ENCODE measurements around the gene TMEM132D.
"Not testable (repeated sequence)": the region's sequence is repeated elsewhere in the genome, so short reads cannot be mapped to it uniquely, and the experiment has no call there.

The TMEM132D gene

GRCh38 chr12:129903956-129904829 lies at the start of gene TMEM132D:
TSS of gene TMEM132D (minus strand) at chr12:129904025.
- DNase-seq (ENCODE audit: low spot score), result no peak

DNA sequence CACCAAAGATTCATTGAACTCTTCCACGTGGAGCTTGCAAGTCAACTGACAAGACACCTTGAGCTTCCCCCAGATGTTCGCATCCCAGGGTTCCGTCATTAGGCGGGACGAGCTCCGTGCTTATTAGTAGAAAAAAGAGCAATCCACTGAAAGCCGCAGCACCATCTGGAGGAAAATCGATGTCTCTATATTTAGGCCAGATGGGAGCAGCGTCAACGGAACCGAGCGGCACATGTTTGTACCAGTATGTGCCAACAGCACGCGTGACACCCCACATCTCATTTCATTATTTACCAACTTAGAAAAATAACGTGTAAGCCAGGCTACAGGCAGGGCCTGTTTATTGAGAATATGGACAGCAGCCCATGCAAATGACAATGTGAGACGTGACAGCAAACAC lies 45.8 kb upstream of the TMEM132D start:
- DNase-seq (ENCODE audit: low spot score), result no peak

DNA sequence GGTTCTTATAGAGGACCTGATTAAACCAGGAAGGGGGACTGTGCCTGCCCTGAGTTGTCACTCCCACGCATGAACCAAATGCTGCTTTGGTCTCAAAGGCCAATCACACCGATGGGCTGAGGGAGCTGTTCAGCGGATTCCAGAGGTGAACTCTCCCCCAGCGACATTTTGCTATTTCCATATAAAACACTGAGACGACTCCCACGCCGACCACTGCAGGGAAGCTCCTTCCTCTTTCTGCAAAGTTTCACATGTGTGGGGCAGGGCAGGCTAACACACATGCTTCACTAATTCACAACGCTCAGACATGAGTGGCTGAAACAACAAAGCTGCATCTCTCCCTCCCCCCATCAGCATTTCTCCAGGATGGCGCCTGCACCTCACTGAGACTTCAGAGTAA lies 37.8 kb upstream of the TMEM132D start:
- DNase-seq (ENCODE audit: low spot score), result no peak

GRCh38 chr12:129938089-129938488 lies 34.3 kb upstream of the TMEM132D start:
- no peak for DNase-seq (ENCODE audit: low spot score)

- no peak for DNase-seq (ENCODE audit: low spot score)
Measured at GRCh38 chr12:129937426-129937825, 33.6 kb upstream of the TMEM132D start.

GRCh38 chr12:129928643-129929042 lies 24.8 kb upstream of the TMEM132D start:
- no peak for DNase-seq (ENCODE audit: low spot score)

DNA sequence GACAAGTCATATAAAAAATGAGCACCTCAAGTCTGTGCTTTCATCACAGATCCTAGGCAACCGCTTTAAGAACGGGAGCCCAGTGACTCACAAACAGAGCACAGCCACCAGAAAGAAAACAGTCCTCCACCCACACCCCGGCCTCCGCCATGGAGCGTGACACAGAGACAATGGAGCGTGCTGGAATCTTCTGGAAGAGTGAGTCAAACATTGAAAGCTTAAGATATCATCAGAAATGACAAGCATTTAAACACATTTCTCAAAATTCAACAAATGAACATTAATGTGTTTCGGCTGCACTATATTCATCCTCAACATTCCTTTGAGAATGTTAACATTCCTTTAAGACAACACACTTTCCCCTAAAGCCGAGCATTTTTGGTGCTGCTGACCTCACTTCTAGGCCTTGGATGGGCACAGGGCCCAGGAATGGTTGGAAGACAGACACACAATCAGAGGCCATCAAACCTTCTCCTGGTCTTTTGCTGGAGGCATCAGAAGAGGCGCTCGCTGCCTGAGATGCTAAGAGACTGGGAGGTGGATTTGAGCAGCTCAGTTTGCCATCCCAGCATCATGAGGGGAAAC lies 23.6 kb upstream of the TMEM132D start:
- DNase-seq (ENCODE audit: low spot score), result no peak

GRCh38 chr12:129911428-129912049 lies 7.7 kb upstream of the TMEM132D start:
- peak; percentile 19 for DNase-seq (ENCODE audit: low spot score)

GRCh38 chr12:129909051-129910020 lies 5.5 kb upstream of the TMEM132D start:
- DNase-seq (ENCODE audit: low spot score), result no peak

DNA sequence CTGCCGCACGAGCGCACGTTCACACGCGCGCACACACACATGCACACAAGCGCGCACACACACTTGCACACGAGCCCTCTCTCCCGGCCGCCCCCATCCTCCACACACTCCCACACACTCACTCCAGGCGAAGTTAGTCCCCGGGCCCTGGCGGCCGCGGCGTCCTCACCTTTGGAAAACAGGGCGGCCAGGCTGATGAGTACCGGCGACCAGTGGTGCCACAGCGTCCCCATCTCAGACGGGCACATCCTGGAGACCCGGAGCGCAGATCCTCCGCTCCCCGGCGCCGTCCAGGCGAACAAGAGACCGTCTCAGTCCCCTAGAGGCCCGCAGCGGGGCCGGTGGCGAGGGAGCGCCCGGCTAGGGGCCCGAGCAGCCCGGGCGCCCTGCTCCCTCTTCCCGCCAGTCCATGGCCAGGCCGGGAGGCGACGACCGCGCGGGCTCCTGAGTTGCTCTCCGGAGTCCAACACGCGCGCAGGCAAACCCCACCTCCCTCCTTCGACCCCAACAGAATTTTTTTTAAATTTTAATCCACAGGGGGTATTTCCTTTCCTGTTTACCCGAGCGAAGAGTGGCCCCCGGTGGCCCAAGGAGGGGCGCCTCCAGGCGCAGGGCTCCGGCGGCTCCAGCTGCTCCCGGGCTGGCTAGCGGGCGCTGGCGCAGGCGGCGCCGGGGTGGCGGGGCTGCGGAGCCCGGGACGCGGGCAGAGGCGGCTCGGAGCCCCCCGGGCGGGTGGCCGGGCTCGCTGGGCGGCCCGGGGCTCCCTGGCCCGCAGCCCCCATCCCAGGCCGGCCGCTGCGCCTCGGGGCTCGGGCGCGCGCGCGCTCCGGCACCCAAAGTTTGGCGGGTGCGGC lies 506 bp downstream of the TMEM132D start:
- no peak for DNase-seq (ENCODE audit: low spot score)

DNA sequence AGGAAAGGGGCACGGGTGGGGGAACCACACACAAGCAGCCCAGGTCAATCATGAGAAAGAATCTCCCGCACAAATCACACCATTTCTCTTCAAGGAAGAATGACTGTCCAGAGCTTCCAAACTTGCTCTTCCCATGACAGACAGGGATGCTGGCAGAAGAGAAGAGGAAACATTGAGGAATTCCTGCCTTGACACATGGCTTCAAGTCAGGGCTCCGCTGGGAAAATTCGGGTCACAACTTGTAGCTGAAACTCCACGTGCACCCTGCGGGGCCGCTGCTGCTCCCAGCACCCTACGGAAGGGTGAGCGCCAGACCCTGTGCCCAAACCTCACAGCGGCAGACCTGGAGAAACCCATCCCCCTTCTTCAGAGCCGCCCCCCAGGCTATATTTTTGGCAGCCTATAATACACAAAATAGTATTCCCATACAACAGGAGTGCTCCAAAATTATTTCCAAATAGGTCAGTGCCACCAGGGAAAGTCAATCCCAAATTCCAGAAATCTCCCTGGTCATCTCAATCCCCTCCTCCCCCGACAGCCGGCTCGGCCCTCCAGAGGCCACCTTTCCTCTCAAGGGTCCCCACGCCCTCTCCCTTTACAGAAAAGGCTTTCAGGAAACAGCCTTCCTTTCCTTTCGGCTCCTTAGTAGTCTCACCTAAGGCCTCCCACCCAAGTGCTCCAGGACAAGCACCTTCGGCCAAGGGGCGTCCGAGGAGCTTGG lies 1.3 kb downstream of the TMEM132D start:
- DNase-seq (ENCODE audit: low spot score), result no peak

DNA sequence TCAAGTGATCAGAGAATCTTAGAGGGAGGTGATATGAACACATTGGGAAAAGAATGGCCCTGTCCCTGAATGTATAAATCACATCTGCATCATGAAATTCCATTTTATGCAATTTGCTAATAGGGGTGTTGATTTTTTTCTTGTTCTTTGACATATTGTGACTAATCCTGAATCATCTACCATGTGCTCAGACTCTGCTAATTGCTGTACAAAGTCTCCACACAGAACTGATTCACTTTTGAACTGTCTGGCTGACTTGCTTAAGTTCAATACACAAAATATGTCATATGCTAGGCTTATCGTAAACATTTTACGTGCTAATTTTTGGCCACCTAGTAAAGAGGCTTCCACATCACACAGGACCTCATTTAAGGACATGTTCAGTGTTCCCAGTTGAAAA lies 2.6 kb downstream of the TMEM132D start:
- DNase-seq (ENCODE audit: low spot score), result no peak

GRCh38 chr12:129900306-129900705 lies 3.5 kb downstream of the TMEM132D start:
- no peak for DNase-seq (ENCODE audit: low spot score)

- not testable (repeated sequence) for DNase-seq (ENCODE audit: low spot score)
Measured at GRCh38 chr12:129899045-129899444, 4.8 kb downstream of the TMEM132D start.

DNA sequence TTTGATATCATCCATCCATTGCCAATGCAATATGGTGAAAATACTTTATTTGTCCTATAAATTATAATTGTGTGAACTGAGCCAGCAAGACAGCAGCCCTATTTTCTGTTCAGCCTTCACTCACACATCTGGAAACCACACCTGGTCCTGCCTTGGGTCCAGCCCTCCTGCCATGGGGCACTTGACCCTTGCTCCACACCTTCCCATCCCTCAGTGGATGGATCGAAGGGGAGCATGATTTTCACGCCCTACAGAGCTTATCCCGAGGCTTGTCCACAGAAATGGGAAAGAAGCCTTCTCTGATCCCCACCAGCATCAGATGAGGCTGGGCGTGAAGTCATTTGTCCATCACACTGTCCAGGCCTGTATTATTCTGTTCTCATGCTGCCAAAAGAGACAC lies 10.1 kb downstream of the TMEM132D start:
- DNase-seq (ENCODE audit: low spot score), result no peak

- no peak for DNase-seq (ENCODE audit: low spot score)
Measured at GRCh38 chr12:129887101-129887500, 16.7 kb downstream of the TMEM132D start.

GRCh38 chr12:129886541-129886940 lies 17.3 kb downstream of the TMEM132D start:
- no peak for DNase-seq (ENCODE audit: low spot score)

DNA sequence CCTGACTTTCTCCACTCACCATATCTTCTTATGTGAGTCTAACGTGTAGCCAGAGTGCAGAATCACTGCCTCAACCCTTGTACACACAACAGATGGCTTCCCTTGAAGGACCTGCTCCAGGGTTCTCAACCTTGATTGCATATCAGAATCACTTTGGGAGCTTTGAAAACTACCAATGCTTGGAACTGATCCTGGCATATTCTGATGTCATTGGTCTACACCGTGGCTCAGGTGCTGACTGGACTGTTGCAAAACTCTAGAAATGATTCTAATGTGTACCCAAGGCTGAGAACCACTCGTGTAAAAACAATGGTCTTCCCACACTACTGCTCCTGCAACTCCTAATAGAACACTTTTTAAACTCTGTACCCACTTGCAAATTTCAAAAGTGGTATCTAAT lies 18.5 kb downstream of the TMEM132D start:
- no peak for DNase-seq (ENCODE audit: low spot score)

- no peak for DNase-seq (ENCODE audit: low spot score)
Measured at GRCh38 chr12:129877411-129877810, 26.4 kb downstream of the TMEM132D start.

GRCh38 chr12:129873833-129874208 lies 30.0 kb downstream of the TMEM132D start:
- no peak for DNase-seq (ENCODE audit: low spot score)
